ENCODE measurements around the gene GATA2. TPM values are rescaled to one million over a fixed set of nuclear protein-coding genes. Genes with fewer than 3 reads are reported as not detected.

Gene GATA2
- total and polyA plus RNA-seq, 2 experiments from 2014 or later, result 0.52 to 0.83 TPM

GRCh38 chr3:128446821-128447220 is 46.2 kb downstream of the GATA2 start (continued):
- no peak for TF ChIP-seq ZNF462 (CRISPR knock-in tag; IDR thresholded peaks at IDR 0.05)
- no peak for TF ChIP-seq ZNF114 (CRISPR knock-in tag; IDR thresholded peaks at IDR 0.05)

- Histone ChIP-seq H3K4me2 (no peak overlapping the region), H3K79me2 (replicated peaks; ENCODE audit: insufficient read depth) (no peaks in the 10 kb centered on the region), H3F3A (replicated peaks; ENCODE audit: low read depth) (no peaks in the 10 kb centered on the region), H3K27me3 (ENCODE audit: insufficient read depth) (no peaks in the 10 kb centered on the region), H3K36me3 (ENCODE audit: insufficient read depth) (no peaks in the 10 kb centered on the region), H3K27ac (ENCODE audit: low read depth) (no peak overlapping the region), H4K20me1 (replicated peaks; ENCODE audit: insufficient read depth) (no peaks in the 10 kb centered on the region), H2AFZ (no peak overlapping the region), H3K4me1 (ENCODE audit: insufficient read depth) (no peaks in the 10 kb centered on the region), H3K9me2 (ENCODE audit: insufficient read depth) (0 out of 2 replicates have a peak, but pooled peaks cover 5% of the 10 kb centered on the region), H3K4me3 (no peak overlapping the region)
- ATAC-seq (no peak), DNase-seq (ENCODE audit: low spot score) (no peak)
- H3K4me3 Mint-ChIP-seq, result no peak overlapping the region
- H3K9me3 Mint-ChIP-seq, result peaks cover 4% of the 10 kb centered on the region
- H3K27ac Mint-ChIP-seq, result no peak overlapping the region
- no peaks in the 10 kb centered on the region for H3K36me3 Mint-ChIP-seq (ENCODE audit: low read depth)
- H3K27me3 Mint-ChIP-seq (ENCODE audit: insufficient read depth, low read depth, poor library complexity), result peaks cover 12% of the 10 kb centered on the region
- H3K4me1 Mint-ChIP-seq, result peaks cover 6% of the 10 kb centered on the region; the same call in 1 of the 3 replicates
- no peak for TF ChIP-seq ZNF114 (CRISPR knock-in tag; IDR thresholded peaks at IDR 0.05)
- TF ChIP-seq EZH2phosphoT487 (IDR thresholded peaks at IDR 0.05; ENCODE audit: unreplicated experiment), result no peak
- TF ChIP-seq POLR2AphosphoS5 (IDR thresholded peaks at IDR 0.05; ENCODE audit: low read depth), result no peak
- no peak for TF ChIP-seq STAT1 (IDR thresholded peaks at IDR 0.05; ENCODE audit: unreplicated experiment)
- TF ChIP-seq CREB1 (CRISPR knock-in tag; IDR thresholded peaks at IDR 0.05; ENCODE audit: low read depth), result no peak
- no peak for TF ChIP-seq ZNF331 (CRISPR knock-in tag; IDR thresholded peaks at IDR 0.05; ENCODE audit: low read depth)
- no peak for TF ChIP-seq ETS1 (IDR thresholded peaks at IDR 0.05)
- no peak for TF ChIP-seq ZNF462 (CRISPR knock-in tag; IDR thresholded peaks at IDR 0.05)
- no peak for TF ChIP-seq EZH2 (IDR thresholded peaks at IDR 0.05; ENCODE audit: low read depth, unreplicated experiment)
- no peak for TF ChIP-seq JUNB (IDR thresholded peaks at IDR 0.05; ENCODE audit: unreplicated experiment)
These were observed 47.6 kb downstream of the GATA2 start for GRCh38 chr3:128445357-128445756.

Measured in GM23338 (cell line).